ENCODE measurements around the gene PET117.

PET117 gene

DNA sequence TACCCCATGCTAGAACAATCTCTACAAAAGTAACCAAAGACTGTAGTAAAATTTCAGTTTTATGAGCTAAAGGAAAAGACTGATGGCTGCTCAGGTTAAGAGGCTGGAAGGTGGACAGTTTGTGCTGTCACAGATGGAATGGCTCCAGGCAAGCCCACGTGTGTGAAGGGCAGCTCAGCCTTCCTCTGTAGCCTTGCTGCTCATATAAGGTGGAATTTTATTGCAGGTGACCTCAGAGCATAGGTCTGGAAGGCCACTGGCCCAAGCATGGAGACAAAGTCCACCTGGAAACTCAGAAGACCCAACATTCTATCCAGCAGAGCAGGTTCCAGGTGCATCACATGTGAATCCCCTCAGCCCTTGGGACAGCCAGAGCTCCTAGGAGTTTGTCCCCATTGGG lies 53.6 kb downstream of the PET117 start:
- TF ChIP-seq, protein P1, sequence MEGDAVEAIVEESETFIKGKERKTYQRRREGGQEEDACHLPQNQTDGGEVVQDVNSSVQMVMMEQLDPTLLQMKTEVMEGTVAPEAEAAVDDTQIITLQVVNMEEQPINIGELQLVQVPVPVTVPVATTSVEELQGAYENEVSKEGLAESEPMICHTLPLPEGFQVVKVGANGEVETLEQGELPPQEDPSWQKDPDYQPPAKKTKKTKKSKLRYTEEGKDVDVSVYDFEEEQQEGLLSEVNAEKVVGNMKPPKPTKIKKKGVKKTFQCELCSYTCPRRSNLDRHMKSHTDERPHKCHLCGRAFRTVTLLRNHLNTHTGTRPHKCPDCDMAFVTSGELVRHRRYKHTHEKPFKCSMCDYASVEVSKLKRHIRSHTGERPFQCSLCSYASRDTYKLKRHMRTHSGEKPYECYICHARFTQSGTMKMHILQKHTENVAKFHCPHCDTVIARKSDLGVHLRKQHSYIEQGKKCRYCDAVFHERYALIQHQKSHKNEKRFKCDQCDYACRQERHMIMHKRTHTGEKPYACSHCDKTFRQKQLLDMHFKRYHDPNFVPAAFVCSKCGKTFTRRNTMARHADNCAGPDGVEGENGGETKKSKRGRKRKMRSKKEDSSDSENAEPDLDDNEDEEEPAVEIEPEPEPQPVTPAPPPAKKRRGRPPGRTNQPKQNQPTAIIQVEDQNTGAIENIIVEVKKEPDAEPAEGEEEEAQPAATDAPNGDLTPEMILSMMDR (IDR thresholded peaks at IDR 0.05; ENCODE audit: low read depth, low read length, missing control alignments), result no peak
- no peak for DNase-seq (ENCODE audit: extremely low read depth, low read depth)

More for the DNA sequence above, 53.6 kb downstream of the PET117 start:
- no peak overlapping the region for H3K4me3 ChIP-seq (replicated peaks; ENCODE audit: low read depth, low read length)

Measured in HFF-Myc (cell line).